GM21576 (cell line): ENCODE data around the gene PCDH1.
"Not testable (repeated sequence)": the region's sequence is repeated elsewhere in the genome, so short reads cannot be mapped to it uniquely, and the experiment has no call there.

Source experiments
- ATAC-seq: cut with Tn5 transposase; IDR thresholded peaks from one replicate; pipeline ENCODE4 v1.9.1; 2021; ENCODE audit warnings: mild to moderate bottlenecking, moderate library complexity; ENCODE audit not compliant: unreplicated experiment

Gene PCDH1

DNA sequence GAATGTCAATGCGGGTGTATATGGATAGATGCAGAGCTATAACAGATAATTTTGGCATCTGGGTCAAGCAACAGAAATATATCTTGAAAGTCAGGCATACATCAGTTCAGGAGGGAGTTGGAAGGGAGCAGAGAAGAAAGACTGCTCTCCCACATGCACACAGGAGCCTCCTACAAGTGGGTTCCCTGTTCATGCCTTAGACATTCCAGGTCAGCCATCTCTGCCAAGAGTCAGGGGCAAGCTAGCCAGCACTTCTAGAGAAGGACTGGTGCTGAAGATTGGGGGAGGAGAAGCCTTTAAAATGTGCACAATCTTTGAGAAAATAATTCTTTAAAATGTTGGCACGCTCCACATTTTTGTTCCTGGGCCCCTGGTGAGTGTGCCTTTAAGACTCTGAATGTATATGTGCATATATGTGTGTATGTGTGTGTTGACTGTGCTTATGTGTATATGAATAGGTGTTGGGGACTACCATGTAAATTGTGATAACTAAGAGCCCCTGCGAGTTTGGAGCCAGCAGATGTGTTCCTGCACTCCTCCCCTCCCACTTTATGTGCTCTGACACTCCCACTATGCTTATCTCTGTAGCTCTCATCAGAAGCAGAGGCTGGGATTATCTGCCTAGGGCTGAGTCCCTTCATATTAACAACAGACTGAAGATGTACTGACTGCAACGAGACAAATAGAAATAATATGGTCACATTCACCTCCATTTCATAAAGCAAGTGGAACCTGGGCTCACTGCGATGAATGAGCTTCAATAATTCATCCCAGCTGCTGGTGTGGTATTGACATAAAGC is 24.0 kb upstream of the PCDH1 start:
- ATAC-seq = no peak

DNA sequence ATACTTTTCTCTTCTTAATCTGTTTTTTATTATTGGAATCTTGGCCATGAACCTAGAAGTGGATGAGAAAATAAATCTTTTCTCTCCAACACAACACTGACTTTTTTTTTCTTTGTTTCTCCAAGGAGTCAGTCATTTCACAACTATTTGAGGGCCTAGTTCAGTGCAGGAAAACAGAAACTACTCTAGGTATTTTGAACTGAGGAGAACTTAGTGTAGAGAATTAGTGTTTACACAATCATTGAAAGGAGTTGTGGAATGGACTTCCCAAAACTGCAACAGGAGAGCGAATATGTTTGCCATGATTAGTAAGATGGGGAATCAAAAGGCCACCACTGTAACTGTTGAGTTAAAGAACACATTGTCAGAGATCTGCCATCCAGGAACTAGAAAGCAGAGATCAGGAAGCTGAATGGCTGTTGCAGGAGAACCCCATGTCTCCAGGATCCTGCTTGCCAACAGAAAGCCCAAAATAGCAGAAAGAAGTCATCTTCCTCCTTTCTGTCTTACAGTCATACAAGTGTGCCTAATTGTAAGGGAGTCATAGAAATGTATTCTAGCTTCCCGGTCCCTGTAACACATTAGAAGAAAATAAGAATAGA is 20.3 kb upstream of the PCDH1 start:
- ATAC-seq = no peak

DNA sequence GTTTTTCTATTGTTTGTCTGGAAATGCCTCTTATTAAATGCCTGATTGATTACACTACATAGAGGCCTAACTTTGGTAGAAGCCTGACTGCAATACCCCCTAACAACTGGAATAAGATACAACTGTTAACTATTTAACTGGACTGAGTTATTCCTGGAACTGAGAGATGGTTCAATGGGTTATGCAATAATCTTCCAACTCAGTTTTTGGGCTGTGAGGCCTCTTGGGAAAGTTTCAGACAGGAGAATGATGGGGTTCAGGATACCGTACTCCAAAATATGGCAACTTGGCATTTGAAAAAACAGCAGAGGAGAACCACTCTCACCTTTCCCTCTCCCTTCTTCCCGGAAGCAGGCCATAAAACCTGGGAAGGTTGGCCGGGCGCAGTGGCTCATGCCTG is 19.2 kb upstream of the PCDH1 start:
- ATAC-seq = no peak

DNA sequence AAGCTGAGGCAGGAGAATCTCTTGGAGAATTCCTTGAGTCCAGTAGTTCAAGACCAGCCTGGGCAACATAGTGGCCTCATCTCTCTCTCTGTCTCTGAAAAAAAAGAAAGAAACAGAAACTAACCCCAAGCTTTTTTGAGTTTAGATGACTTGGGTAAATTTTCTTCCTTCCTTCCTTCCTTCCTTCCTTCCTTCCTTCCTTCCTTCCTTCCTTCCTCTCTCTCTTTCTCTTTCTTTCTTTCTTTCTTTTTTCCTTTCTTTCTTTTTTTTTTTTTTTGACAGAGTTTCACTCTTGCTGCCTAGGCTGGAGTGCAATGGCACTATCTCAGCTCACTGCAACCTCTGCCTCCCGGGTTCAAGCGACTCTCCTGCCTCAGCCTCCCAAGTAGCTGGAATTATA is 12.2 kb upstream of the PCDH1 start:
- ATAC-seq = not testable (repeated sequence)

DNA sequence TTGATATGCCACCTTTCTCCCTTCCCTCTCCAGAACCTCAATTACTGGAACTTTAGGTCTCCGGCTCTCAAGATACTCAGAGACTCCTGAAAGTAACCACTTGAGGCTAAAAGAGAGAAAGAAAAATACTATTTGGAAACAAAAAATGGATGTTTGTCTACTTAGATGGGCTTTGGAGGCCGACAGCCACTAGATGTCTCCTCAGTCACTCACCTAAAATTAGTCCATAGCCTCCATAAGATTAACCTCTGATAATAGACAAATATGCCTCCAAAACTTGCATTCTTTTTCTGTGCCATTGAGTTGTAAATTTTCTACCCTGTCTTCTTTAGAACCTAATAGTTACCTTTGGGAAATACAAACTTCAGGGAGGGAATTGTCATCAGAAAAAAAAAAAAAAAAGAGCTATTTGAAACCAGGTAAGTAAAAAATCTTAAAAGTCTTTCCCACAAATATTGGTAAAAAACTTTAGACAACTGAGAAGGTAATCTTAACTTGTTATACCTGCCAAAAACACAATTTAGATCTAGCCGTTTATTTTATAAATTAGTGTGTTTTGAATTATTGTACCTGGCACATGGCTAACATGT is 11.2 kb upstream of the PCDH1 start:
- ATAC-seq = no peak

DNA sequence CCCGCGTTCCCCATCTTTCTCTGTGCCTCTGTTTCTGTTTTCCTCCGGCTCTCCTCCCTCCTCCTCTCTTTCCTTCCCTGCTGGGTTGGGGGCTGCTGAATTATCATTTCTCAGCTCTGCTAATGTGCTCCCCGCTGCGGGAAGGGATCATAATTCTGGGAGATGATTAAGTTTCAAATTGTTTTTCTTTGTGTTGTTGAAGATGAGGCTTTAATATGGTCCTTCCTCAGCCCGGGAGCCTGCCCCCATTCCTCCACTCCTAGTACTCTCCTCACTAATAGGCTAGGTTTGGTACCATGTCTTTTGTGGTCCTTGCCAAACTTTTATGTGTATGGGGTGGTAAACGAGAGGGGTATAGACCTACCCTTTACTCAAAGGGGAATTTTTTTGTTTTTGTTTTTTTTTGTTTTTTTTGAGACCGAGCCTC is 5.7 kb upstream of the PCDH1 start:
- no peak for ATAC-seq

DNA sequence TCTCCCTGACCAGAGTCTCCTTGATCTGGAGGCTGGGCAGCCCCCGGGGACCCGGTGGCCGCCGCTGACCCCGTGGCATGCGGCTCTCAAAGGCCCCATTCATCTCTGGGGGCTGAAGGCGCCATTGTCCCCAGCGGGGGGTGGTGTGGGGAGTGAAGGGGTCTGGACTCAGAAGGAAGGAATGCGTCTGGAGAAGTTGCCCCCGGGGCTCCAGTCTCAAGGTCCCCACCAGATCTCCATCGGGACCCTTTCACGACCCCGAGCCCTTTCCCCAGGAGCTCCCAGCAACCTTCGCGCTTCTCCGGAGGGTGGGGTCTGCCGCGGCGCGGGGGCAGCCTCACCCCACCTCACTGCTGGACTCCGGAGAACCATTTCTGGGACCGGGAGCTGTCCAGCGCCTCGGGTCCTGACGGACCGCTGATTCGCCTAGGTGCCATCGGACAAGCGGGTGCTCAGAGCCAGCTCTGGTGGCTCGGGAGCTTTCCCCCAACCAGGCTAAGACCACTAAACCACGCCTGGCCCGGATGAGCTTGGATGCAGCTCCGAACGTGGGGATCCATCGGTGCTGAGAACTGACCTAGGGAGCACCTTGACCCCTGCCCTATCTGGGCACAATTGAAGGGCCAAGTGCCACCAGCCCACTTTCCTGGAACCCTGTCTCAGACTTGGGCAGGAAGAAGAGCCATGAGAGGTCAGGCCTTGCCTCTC is 5.1 kb upstream of the PCDH1 start:
- ATAC-seq = no peak

DNA sequence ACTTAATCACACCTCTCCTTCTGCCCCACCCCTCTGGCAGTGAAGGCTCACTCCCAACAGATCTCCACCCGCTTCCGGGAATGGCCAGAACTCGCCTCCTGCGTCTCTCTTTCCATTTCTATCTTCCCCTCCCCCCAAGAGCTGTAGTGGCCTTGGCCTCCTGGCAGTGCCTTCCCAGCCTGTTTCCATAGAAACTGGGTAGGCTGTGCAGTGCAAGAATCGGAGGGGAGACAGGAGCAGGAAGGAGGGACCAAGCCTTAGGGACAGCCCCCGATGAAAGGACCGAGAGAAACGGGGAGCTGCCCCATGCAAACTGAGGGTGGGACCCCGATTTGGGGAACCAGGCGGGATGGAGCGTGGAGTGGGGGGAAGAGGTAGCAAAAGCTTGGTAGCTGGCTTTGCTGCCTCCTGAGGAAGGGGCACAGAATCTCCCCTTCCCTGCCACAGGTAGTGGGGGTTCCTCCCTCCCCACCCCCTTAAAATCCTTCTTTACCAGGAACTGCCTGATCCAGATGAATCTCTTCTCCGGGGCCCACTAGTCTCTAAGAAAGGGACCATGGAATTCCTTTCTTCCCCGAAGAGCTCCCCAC is 4.5 kb upstream of the PCDH1 start:
- no peak for ATAC-seq

DNA sequence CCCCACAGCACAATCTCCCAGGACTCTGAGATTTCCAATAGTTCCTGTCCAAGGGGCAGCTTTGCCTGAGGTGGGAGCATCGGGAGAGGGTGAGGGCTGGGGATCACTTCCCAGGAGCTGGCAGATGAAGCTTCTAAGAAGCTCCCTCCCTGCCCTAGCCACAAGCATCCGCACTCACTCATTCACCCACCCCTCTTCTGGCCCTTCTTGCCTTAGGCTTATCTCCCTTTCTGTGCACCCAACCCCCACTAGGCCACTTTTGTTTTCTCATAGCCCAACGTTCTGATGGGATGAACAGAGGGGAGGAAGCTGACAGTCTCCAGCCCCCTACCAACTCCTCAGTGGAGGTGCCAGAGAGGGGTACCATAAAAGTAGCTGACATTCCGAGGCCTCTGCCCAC is 3.7 kb upstream of the PCDH1 start:
- ATAC-seq = no peak

DNA sequence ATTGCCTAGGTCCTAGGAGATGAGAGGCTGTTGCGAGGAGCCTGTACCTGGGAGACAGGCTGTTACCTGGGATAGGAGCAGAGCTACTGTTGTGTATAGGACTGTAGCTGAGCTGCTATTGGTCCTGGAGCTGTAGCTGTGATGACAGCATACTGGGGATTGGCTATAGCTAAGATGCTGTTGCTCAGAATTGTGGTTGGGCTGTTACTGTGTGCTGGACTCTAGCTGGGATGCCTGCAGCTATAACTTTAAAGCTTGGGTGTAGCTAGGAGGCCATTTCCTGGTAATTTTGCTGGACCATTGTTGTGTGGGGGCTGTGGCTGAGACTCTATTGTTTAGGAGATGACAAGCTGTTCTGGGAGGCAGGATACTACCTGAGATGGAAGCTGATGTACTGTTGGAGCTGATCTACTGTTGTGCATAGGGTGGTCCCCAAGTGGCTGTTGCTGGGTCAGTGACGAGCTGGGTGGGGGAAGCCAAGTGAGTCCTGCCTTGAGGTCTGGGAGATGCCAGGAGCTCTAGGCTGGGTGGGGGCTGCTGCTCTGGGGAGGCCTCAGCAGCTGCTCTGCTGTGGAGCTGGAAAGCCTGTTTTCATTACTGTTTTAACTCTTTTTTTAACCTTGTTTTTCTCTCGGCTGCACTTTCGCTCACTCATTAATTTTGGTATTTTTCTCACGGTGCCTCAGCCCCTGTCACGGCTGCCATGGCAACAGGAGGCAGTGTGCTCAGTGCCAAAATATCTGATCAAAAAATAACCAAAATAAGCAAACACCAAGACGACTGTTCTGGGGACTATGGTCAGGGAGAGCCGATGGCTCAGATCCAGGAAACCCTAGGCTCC is 3.0 kb upstream of the PCDH1 start:
- ATAC-seq = no peak

DNA sequence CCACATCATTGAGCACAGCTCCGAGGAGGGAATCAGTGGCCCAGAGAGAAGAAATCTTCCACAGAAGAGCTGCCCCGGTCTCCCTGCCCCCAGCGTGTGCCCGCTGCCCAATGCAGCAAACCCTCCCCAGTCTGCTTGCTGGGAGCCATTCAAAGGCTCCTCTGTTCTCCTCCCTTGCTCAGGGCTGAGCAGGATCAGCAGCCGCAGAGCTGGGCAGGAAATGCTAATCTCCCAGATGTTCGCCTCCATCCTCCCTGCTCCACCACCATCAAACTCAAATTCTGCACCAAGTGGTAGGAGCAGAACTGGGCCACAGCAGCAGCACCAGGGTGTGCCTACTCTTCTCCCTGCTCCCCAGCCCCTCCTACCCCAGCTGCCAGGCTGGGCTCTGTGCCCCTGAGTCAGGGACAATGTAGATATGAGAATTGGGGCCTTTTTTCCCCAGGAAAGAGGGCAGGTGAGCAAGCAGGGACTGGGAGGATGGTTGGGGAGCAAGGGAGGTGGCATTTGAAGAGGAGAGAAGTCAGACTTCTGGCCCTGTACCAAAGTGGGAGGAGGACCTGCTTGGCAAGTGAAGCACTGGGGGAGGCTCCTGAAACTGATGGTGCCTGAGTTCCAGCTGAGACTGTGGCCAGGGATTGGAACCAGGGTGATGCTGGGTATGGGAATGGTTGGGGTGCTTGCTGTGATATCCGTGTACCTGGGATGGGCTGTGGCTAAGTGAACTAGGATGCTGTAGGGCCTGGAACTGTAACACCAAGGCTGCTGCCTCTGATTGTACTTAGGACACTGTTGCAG is 1.9 kb upstream of the PCDH1 start:
- no peak for ATAC-seq

DNA sequence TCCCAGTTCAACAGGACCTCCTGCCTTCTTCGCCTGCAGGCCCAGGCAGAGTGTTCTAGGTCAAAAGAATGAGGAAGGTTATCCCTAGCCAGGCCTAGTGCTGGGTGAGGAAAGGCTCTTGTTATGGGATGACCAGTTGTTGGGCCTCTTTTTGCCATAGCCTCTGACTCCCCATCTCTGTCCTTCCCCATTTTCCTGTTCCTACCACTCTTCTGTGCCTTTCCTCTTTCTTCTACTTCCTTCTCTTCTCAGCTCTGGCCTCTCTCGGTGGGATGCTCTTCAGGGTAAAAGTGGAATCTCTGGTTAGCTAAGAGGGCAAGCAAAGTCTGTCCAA is 1.2 kb upstream of the PCDH1 start:
- no peak for ATAC-seq

DNA sequence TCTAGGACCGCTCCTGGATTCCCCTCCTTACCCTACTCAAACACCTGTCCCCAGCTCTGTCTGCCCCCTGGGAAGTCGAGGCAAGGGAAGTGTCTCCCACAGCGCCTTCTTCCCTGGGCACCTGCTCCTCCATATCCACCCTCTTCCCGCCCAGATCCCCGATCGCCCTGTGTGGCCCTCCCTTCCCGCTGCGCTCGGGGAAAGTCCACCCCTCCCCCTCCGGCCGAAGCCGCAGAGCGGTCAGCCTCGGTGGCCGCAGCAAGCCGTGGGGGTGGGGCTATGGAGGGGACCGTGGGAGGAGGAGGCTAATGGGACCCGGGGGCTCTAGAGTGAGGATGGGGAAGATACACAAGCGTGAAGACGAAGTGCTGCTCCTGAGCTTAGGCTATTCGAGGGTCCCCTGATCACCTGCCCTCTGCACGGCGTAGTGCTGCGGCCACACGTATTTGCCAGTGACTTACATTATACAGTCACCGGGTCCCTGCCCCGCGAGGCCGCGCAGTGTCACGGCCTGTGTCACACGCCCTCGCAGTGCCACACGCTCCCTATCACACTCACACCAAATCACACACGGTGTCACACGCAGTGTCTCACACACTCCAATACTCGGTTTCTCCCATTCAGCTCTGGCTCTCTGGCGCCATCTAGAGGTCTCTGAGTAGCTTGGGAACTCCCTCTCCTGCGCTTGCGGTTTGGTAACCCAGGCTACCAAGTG is 658 bp upstream of the PCDH1 start:
- peak; percentile 87 for ATAC-seq

DNA sequence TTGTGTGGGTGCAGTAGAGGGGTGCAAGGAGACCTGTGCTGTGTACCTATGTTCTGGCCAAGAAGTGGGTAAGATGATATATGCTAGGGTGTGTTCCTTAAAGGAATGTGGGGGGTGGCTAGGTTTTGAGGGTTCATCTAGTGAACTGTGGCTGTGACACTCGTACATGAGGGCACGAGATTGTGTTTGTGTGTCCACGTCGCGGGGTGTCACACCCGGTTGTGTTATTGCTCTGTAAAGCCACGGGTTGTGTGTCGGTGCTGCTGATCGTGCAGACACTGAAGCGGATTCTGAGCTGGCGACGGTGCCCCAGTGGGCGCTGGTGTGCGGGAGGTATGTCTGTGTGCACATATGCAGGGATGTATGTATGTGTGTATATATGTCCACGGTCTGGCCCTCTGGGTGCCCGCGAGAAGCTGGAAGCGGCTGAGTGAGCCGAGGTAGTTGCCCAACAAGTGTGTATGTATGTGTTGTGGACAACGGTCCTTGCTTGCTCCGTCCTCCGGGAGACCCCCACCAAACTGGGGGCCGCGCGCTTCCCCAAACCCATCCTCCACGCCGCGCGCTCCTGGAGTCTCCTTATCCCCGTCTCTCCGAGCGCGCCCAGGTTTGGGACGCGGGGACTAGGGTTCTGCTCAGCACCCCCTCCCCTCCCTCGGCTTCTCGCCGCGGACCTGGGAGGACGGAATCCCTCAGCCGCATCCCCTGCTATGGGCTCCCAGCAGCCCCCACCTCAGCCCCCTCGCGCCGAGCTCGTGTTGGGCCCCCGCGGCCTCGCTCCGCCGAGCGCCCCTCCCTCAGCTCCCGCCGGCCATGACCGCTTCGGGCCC is 639 bp downstream of the PCDH1 start:
- ATAC-seq = no peak

DNA sequence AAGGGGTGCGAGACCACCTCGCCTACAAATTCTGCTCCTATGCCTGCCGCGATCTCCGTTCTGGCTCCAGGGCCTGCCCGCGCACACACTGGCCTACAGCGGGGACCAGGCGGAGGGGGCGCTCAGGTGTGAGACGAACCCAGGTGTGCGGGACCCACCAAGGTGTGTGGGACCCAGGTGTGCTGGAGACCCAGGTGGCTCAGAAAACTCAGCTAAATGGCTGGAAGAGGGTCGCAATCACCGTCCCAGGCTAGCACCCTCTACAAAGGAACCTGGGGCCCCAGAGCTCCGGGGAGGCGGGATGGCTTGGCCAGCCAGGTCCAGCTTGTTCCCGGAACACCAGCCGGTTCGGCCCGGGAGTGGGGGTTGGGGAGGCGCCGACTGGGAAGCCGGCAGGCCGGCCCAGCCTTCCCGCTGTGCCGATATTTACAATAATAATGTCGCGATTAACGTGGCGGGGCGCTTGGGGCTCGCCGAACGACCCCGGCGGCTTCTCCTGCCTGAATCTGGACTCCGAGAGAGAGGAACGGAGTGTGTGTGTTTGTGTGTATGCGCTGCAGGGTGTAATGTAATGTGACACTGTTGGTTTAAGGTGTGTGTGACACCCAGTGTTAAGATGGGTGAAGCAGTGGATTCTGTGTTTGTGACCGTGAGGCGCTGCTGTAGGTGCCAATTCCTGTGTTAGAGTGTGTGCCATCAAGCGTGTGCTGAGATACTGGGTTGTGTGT is 1.4 kb downstream of the PCDH1 start:
- no peak for ATAC-seq

DNA sequence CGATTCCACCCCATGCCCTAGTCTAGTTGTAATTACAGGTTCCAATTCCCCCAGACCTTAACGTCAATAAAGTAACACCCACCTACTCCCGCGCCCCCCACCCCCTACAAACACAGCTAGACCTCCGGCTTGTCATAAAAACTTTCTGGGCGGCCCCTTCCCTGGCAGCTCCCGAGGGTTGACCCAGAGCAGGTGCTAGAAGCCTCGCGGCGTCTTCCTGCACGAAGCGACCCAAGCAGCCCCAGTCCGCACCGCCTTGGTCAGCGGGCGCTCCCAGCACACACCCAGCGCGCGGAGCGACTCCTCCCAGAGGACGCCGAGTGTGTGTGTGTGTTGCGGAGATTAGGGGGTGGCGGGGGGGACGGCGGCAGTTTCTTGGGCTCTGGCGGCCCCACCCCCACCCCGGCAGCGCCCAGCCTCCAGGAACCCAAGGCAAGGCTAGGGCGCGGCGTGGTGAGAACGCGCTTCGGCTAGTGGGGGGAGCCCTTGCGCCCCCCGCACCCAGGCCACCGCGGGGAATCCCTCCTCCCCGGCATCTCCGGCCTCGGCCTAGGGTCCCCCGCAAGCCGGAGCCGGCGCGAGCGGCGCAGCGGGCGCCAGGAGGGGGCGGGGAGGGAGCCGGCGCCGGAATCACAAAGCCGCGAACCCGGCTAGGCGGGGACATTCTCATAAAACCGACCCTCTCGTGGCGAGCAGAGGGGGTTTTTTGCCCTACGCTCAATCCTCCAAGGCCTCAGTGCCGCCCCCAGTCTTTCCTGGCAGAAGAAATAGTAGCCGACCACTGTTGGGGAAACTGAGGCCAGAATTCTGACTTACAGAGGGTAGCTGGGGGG is 2.2 kb downstream of the PCDH1 start:
- ATAC-seq = no peak
